HepG2 (cell line): ENCODE data around the gene DCUN1D3. TPM values are rescaled to one million over a fixed set of nuclear protein-coding genes. Genes with fewer than 3 reads are reported as not detected.
A peak's percentile ranks its signal among the peaks of the same experiment; 100 is the strongest.

Experiments
- ARID4A ChIP-seq: sonication (generic); formaldehyde crosslinking; IDR thresholded peaks from 2 replicates; pipeline ENCODE4 v1.5.0; 2020; ENCODE audit warnings: mild to moderate bottlenecking, missing genetic modification reagents, borderline replicate concordance
- GMEB2 ChIP-seq: IDR thresholded peaks from 2 replicates; pipeline ENCODE4 v1.6.1; 2016; ENCODE audit warnings: missing biosample characterization, missing genetic modification reagents, low read depth
- HINFP ChIP-seq: sonication (generic); formaldehyde crosslinking; IDR thresholded peaks from 2 replicates; pipeline ENCODE4 v1.4.0; 2020; ENCODE audit warnings: low read depth, mild to moderate bottlenecking, missing genetic modification reagents
- HIVEP1 ChIP-seq: sonication (generic); formaldehyde crosslinking; IDR thresholded peaks from 2 replicates; pipeline ENCODE4 v1.4.0; 2020; ENCODE audit warnings: mild to moderate bottlenecking, missing genetic modification reagents
- HOXA3 ChIP-seq: sonication (generic); formaldehyde crosslinking; IDR thresholded peaks from 2 replicates; pipeline ENCODE4 v1.5.0; 2020; ENCODE audit warnings: missing genetic modification reagents
- KAT8 ChIP-seq: IDR thresholded peaks from 2 replicates; pipeline ENCODE4 v1.6.1; 2016; ENCODE audit warnings: missing genetic modification reagents, missing compliant biosample characterization
- KLF12 ChIP-seq: sonication (generic); formaldehyde crosslinking; IDR thresholded peaks from 2 replicates; pipeline ENCODE4 v1.4.0; 2020; ENCODE audit warnings: missing genetic modification reagents, borderline replicate concordance
- PHB2 ChIP-seq: fragments of 450-650 bp; IDR thresholded peaks from 2 replicates; pipeline ENCODE4 v1.6.1; 2018; ENCODE audit not compliant: partially characterized antibody
- POLR2AphosphoS2 ChIP-seq: IDR thresholded peaks from 2 replicates; pipeline ENCODE4 v1.6.1; 2011; ENCODE audit warnings: low read depth, low read length, improper control_type of control experiment
- PRDM10 ChIP-seq: sonication (generic); formaldehyde crosslinking; IDR thresholded peaks from 2 replicates; pipeline ENCODE4 v1.4.0; 2020; ENCODE audit warnings: low read depth, missing genetic modification reagents
- PRMT3 ChIP-seq: sonication (generic); formaldehyde crosslinking; IDR thresholded peaks from 2 replicates; pipeline ENCODE4 v1.8.1; 2022; ENCODE audit warnings: low read depth, mild to moderate bottlenecking, moderate library complexity, missing genetic modification reagents, borderline replicate concordance
- ZNF280B ChIP-seq: sonication (generic); formaldehyde crosslinking; IDR thresholded peaks from 2 replicates; pipeline ENCODE4 v1.5.0; 2020; ENCODE audit warnings: missing genetic modification reagents, mild to moderate bottlenecking, borderline replicate concordance
- ZNF670 ChIP-seq: sonication (generic); formaldehyde crosslinking; IDR thresholded peaks from 2 replicates; pipeline ENCODE4 v1.8.0; 2022; ENCODE audit warnings: mild to moderate bottlenecking, missing genetic modification reagents, borderline replicate concordance
- polyA plus RNA-seq, 8 experiments: library from polyadenylated mRNA; depleted of rRNA in 3 of 8; stranded (reverse) in 7 of 8; unstranded in 1 of 8; fragments of >200 nt; fragmentation: Illumina TruSeq in 4 of 8; extraction: Trizol in 4 of 8; gene quantifications; 2 replicates each; pipeline versions ENCODE4 v1.2.1 to v1.2.3, GENCODE V29; 2011 to 2016; ENCODE audit warnings: low read depth in 4 of 8, missing spikeins in 1 of 8, mixed read lengths in 1 of 8; ENCODE audit not compliant: insufficient read depth in 1 of 8
- total RNA-seq, 5 experiments: library from RNA; depleted of rRNA; stranded (reverse); fragments of >200 nt; fragmentation: Illumina TruSeq; extraction: Trizol; gene quantifications; 2 replicates each; pipeline ENCODE4 v1.2.3, GENCODE V29; 2016; ENCODE audit warnings: low read depth in 1 of 5

The DCUN1D3 gene
- total and polyA plus RNA-seq, 2 of the 13 experiments (the other 11 are each of a cell fraction or from before 2014, with no cell fraction given) = 5.0 to 19.3 TPM

- TF ChIP-seq POLR2AphosphoS2 (no peak), HIVEP1 (no peak), PRMT3 (CRISPR knock-in tag) (no peak; the same call in 1 of the 2 replicates), GMEB2 (CRISPR knock-in tag) (peak; percentile 35; the same call in 1 of the 2 replicates), KAT8 (CRISPR knock-in tag) (peak; percentile 59), PRDM10 (CRISPR knock-in tag) (peak; percentile 68; the same call in 1 of the 2 replicates), PHB2 (no peak), KLF12 (CRISPR knock-in tag) (0 out of 2 replicates have a peak, but pooled peaks have one; percentile 24), HOXA3 (peak; percentile 28; the same call in 1 of the 2 replicates), ARID4A (no peak), ZNF670 (CRISPR knock-in tag) (peak; percentile 71; the same call in 1 of the 2 replicates), ZNF280B (CRISPR knock-in tag) (no peak), HINFP (CRISPR knock-in tag) (peak; percentile 47; the same call in 1 of the 2 replicates)
Measured at GRCh38 chr16:20899477-20900298, 470 bp downstream of the DCUN1D3 start (continued).
